IMR-90 (cell line): ENCODE data around the gene PODXL2. TPM values are rescaled to one million over a fixed set of nuclear protein-coding genes. Genes with fewer than 3 reads are reported as not detected.

Experiments
- ATAC-seq: fragments of 200-7000 bp; cut with Tn5 transposase; 2 replicates; pipeline ENCODE4 v1.9.1; 2020; ENCODE audit warnings: low read depth, mild to moderate bottlenecking, moderate library complexity
- BruUV-seq: library from RNA; stranded (reverse); fragments of 400-500 nt; replicated peaks from 2 replicates; lab custom pipeline; 2021; lab: Mats Ljungman, UMichigan
- CTCF ChIA-PET: fragments of 300-600 bp; formaldehyde crosslinking; extraction: SDS; loops from one replicate; lab custom pipeline; 2021; ENCODE audit warnings: antibody characterized with exemption; lab: Yijun Ruan, JAX
- POLR2A ChIA-PET: fragments of 300-600 bp; sonication (Branson Sonifier 250); formaldehyde crosslinking; loops from one replicate; lab custom pipeline; 2022; ENCODE audit warnings: antibody characterized with exemption; ENCODE audit not compliant: unreplicated experiment; lab: Charles Lee
- DNase-seq: peaks from one replicate; pipeline ENCODE4 v3.0.0; 2013
- H2AFZ ChIP-seq: replicated peaks from 2 replicates; pipeline ENCODE3; 2013; ENCODE audit warnings: low read length, mild to moderate bottlenecking; ENCODE audit not compliant: poor library complexity
- H2AK5ac ChIP-seq: 2 replicates; pipeline ENCODE4 v1.6.1; 2013; ENCODE audit warnings: low read depth, low read length, inconsistent platforms
- H2AK9ac ChIP-seq: replicated peaks from 2 replicates; pipeline ENCODE3; 2013; ENCODE audit warnings: mild to moderate bottlenecking, low read depth, low read length, moderate library complexity; ENCODE audit not compliant: poor library complexity
- H2BK120ac ChIP-seq: 2 replicates; pipeline ENCODE4 v1.6.1; 2013; ENCODE audit warnings: low read depth, low read length, inconsistent platforms
- H2BK15ac ChIP-seq: 3 replicates; pipeline ENCODE4 v1.6.1; 2013; ENCODE audit warnings: low read depth, low read length, inconsistent platforms
- H2BK20ac ChIP-seq: 2 replicates; pipeline ENCODE4 v1.6.1; 2013; ENCODE audit warnings: low read depth, mild to moderate bottlenecking, inconsistent platforms, low read length, moderate library complexity
- H2BK5ac ChIP-seq: 2 replicates; pipeline ENCODE4 v1.6.1; 2013; ENCODE audit warnings: mild to moderate bottlenecking, low read depth, low read length, inconsistent platforms; ENCODE audit not compliant: poor library complexity, severe bottlenecking
- H3K14ac ChIP-seq: replicated peaks from 2 replicates; pipeline ENCODE4 v1.6.1; 2013; ENCODE audit warnings: low read depth, low read length, inconsistent platforms
- H3K18ac ChIP-seq: 2 replicates; pipeline ENCODE4 v1.6.1; 2013; ENCODE audit warnings: low read depth, low read length, control low read depth
- H3K23ac ChIP-seq: 2 replicates; pipeline ENCODE4 v1.6.1; 2013; ENCODE audit warnings: low read depth, low read length, inconsistent platforms
- H3K27ac ChIP-seq: 2 replicates; pipeline ENCODE4 v1.5.1; 2013; ENCODE audit warnings: mild to moderate bottlenecking, control low read depth, low read length; ENCODE audit not compliant: insufficient read depth
- H3K27me3 ChIP-seq: 2 replicates; pipeline ENCODE4 v1.6.1; 2013; ENCODE audit warnings: low read length; ENCODE audit not compliant: control insufficient read depth, insufficient read depth
- H3K36me3 ChIP-seq: 2 replicates; pipeline ENCODE4 v1.6.1; 2013; ENCODE audit warnings: low read length, mixed read lengths; ENCODE audit not compliant: control insufficient read depth, insufficient read depth
- H3K4ac ChIP-seq: 2 replicates; pipeline ENCODE4 v1.6.1; 2013; ENCODE audit warnings: low read depth, low read length, inconsistent platforms
- H3K4me1 ChIP-seq: 2 replicates; pipeline ENCODE4 v1.6.1; 2013; ENCODE audit warnings: low read length, mixed read lengths; ENCODE audit not compliant: control insufficient read depth, insufficient read depth
- H3K4me2 ChIP-seq: 2 replicates; pipeline ENCODE4 v1.6.1; 2013; ENCODE audit warnings: low read depth, mild to moderate bottlenecking, control low read depth, low read length, moderate library complexity
- H3K4me3 ChIP-seq: 2 replicates; pipeline ENCODE4 v1.5.1; 2013; ENCODE audit warnings: low read depth, mild to moderate bottlenecking, control low read depth, low read length, moderate library complexity; ENCODE audit not compliant: insufficient read depth
- H3K56ac ChIP-seq: 2 replicates; pipeline ENCODE4 v1.6.1; 2013; ENCODE audit warnings: low read length, inconsistent platforms; ENCODE audit not compliant: insufficient read depth; ENCODE audit errors: extremely low read depth
- H3K79me1 ChIP-seq, 2 experiments: 2 replicates each; pipeline ENCODE4 v1.6.1; 2013; ENCODE audit warnings: low read length in 2 of 2, inconsistent platforms in 1 of 2, low read depth in 1 of 2
- H3K9ac ChIP-seq: 2 replicates; pipeline ENCODE4 v1.6.1; 2013; ENCODE audit warnings: low read depth, low read length, control low read depth
- H3K9me1 ChIP-seq: 2 replicates; pipeline ENCODE4 v1.6.1; 2013; ENCODE audit warnings: low read length, inconsistent platforms; ENCODE audit not compliant: insufficient read depth
- H3K9me3 ChIP-seq: 2 replicates; pipeline ENCODE4 v1.6.1; 2013; ENCODE audit warnings: low read length; ENCODE audit not compliant: control insufficient read depth, insufficient read depth
- H4K20me1 ChIP-seq: 2 replicates; pipeline ENCODE4 v1.6.1; 2013; ENCODE audit warnings: low read length, inconsistent platforms; ENCODE audit not compliant: insufficient read depth
- H4K5ac ChIP-seq: 2 replicates; pipeline ENCODE4 v1.6.1; 2013; ENCODE audit warnings: mild to moderate bottlenecking, low read depth, low read length, control low read depth
- H4K8ac ChIP-seq, 2 experiments: 2 replicates each; pipeline ENCODE4 v1.6.1; 2013; ENCODE audit warnings: low read depth in 2 of 2, low read length in 2 of 2, control low read depth in 1 of 2, inconsistent platforms in 1 of 2
- H4K91ac ChIP-seq: 2 replicates; pipeline ENCODE4 v1.6.1; 2013; ENCODE audit warnings: low read depth, low read length, inconsistent platforms; ENCODE audit not compliant: insufficient read depth
- CHD1 ChIP-seq: IDR thresholded peaks from 2 replicates; pipeline ENCODE4 v1.6.1; 2012; ENCODE audit warnings: low read depth, low read length, improper control_type of control experiment
- MAFK ChIP-seq: IDR thresholded peaks from 2 replicates; pipeline ENCODE4 v1.6.1; 2012; ENCODE audit warnings: low read depth, low read length, improper control_type of control experiment
- POLR2A ChIP-seq: IDR thresholded peaks from 2 replicates; pipeline ENCODE4 v1.6.1; 2012; ENCODE audit warnings: mild to moderate bottlenecking, low read depth, low read length
- RCOR1 ChIP-seq: IDR thresholded peaks from 2 replicates; pipeline ENCODE4 v1.6.1; 2012; ENCODE audit warnings: mild to moderate bottlenecking, low read length, improper control_type of control experiment; ENCODE audit not compliant: insufficient replicate concordance
- WGBS, 2 experiments: methylation state at CpG; one replicate each; pipeline versions ENCODE4 v1.1.5 to v1.1.7; 2013; ENCODE audit warnings: missing lambda C conversion rate in 2 of 2; ENCODE audit not compliant: insufficient read length in 1 of 2; ENCODE audit errors: extremely low coverage in 2 of 2; 5-methylcytosine and 5-hydroxymethylcytosine counted together
- dilution Hi-C: fragments of 300-500 bp; cut with HindIII; formaldehyde crosslinking; loops from one replicate; pipeline ENCODE4 v1.14.3; 2018; ENCODE audit warnings: low sequenced_read_pairs; ENCODE audit not compliant: unreplicated experiment
- in situ Hi-C: fragments of 300-500 bp; cut with MboI; formaldehyde crosslinking; loops from 3 replicates; pipeline ENCODE4 v1.14.3; 2019; ENCODE audit warnings: low sequenced_read_pairs, inconsistent platforms, mixed read lengths
- intact Hi-C: fragments of 100-400 bp; cut with micrococcal nuclease; formaldehyde crosslinking; loops from 2 replicates; pipeline ENCODE4 v1.10.0; 2022
- polyA plus RNA-seq, 3 experiments: library from polyadenylated mRNA; depleted of rRNA; stranded (reverse); fragments of >200 nt; gene quantifications; 2 replicates each; pipeline ENCODE4 v1.2.3, GENCODE V29; 2012; ENCODE audit warnings: low replicate concordance in 1 of 3
- total RNA-seq: library from RNA; depleted of rRNA; stranded (reverse); fragments of >200 nt; gene quantifications from 2 replicates; pipeline ENCODE4 v1.2.3, GENCODE V29; 2012

PODXL2 gene
- total and polyA plus RNA-seq, 2 of the 4 experiments (the other 2 are of a cell fraction), result 1.6 to 5.4 TPM

DNA sequence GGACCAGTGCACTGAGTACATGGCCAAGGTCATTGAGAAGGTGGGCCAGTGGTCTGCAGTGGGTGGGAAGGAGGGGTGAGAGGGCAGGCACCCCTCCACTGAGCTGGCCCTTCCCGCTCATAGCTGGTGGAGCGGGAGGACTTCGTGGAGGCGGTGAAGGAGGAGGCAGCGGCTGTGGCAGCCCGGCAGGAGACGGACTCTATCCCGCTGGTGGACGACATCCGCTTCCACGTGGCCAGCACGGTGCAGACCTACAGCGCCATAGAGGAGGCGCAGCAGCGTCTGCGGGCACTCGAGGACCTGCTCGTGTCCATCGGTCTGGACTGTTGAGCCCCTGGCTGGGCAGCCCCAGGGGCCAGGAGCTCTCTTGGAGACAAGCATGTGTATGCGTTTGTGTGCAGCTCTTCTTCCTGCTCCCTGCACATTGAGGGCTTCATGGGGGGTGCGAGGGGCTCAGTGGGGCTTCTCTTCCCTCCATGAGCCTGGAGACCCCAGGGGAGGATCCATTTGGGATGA, 51.2 kb downstream of the PODXL2 start:
- H2BK20ac ChIP-seq, result no peak overlapping the region
- H2BK15ac ChIP-seq, result no peak overlapping the region
- no peaks in the 10 kb centered on the region for H3K9me3 ChIP-seq
- H2BK120ac ChIP-seq, result no peak overlapping the region
- no peak for TF ChIP-seq MAFK
- TF ChIP-seq RCOR1, result no peak
- no peak for TF ChIP-seq CHD1
- no peak for TF ChIP-seq POLR2A
- no peak overlapping the region for H3K4ac ChIP-seq
- H3K27me3 ChIP-seq, result no peaks in the 10 kb centered on the region
- no peak overlapping the region for H3K4me3 ChIP-seq
- H3K18ac ChIP-seq, result no peak overlapping the region
- no peak overlapping the region for H4K91ac ChIP-seq
- H2AK9ac ChIP-seq, result no peak overlapping the region
- no peak overlapping the region; the same call in 1 of the 2 replicates for H2AK5ac ChIP-seq
- POLR2A ChIA-PET, result no interaction called here
- H4K8ac ChIP-seq, result no peak overlapping the region
- no peak for ATAC-seq
- peaks cover 0 to 3% of the 10 kb centered on the region in 2 experiments; a peak in 1 of 4 replicates for H3K79me1 ChIP-seq
- no peak overlapping the region for H3K14ac ChIP-seq
- no peak overlapping the region for H3K56ac ChIP-seq
- 0 out of 2 replicates have a peak, but pooled peaks cover 2% of the 10 kb centered on the region for H3K9me1 ChIP-seq
- no TSS peak for BruUV-seq
- DNase-seq, result no peak
- no peak overlapping the region for H3K4me2 ChIP-seq
- no peak overlapping the region for H3K27ac ChIP-seq
- H3K36me3 ChIP-seq, result peaks cover 31% of the 10 kb centered on the region
- dilution Hi-C loops (no loop called here), intact Hi-C loops (no loop called here), in situ Hi-C loops (no loop called here)
- no peak overlapping the region for H2AFZ ChIP-seq
- no peaks in the 10 kb centered on the region for H4K20me1 ChIP-seq
- no peak overlapping the region for H3K9ac ChIP-seq
- CTCF ChIA-PET, result interaction anchor here (0.6 to 1.3 kb wide), 2 partner anchors 22 to 995 kb away, joined by 3 read pairs; no protein-coding TSS in a partner anchor
- 96% methylated on average over 16 of the region's 21 CpGs; no CpG with 5 or more reads in 1 of the 2 experiments for WGBS, 2 experiments
- H4K5ac ChIP-seq, result no peak overlapping the region
- H3K23ac ChIP-seq, result no peak overlapping the region
- H3K4me1 ChIP-seq, result no peaks in the 10 kb centered on the region
- no peak overlapping the region for H2BK5ac ChIP-seq
